ENCODE measurements around the gene ZBTB17. TPM values are rescaled to one million over a fixed set of nuclear protein-coding genes. Genes with fewer than 3 reads are reported as not detected.

ZBTB17 gene
- total and polyA plus RNA-seq, 9 of the 15 experiments (the other 6 are each of a cell fraction or from before 2014, with no cell fraction given) = 1.1 to 53.4 (median 29.6) TPM

GRCh38 chr1:16012590-16013219 lies 36.8 kb upstream of the ZBTB17 start (continued):
- TF ChIP-seq SMARCB1 (IDR thresholded peaks at IDR 0.05; ENCODE audit: insufficient read length, low read depth) (no peak), NFE2 (IDR thresholded peaks at IDR 0.05; ENCODE audit: low read depth) (no peak), SMC3 (conservative IDR thresholded peaks at IDR 0.05; ENCODE audit: insufficient read depth, low read depth, low read length) (peak; percentile 35; the same call in 1 of the 2 replicates), ZNF143 (CRISPR knock-in tag; IDR thresholded peaks at IDR 0.05) (no peak), KDM2B (CRISPR knock-in tag; IDR thresholded peaks at IDR 0.05) (no peak), EZH2 (IDR thresholded peaks at IDR 0.05; ENCODE audit: borderline replicate concordance, low read depth, low read length) (no peak), TCFL5 (CRISPR knock-in tag; conservative IDR thresholded peaks at IDR 0.05) (no peak), RFX1 (IDR thresholded peaks at IDR 0.05) (no peak), USF2 (CRISPR knock-in tag; IDR thresholded peaks at IDR 0.05) (no peak), ESRRB (CRISPR knock-in tag; IDR thresholded peaks at IDR 0.05; ENCODE audit: borderline replicate concordance) (no peak), XRCC5 (IDR thresholded peaks at IDR 0.05; ENCODE audit: low read depth, low read length) (no peak), HDAC1 (IDR thresholded peaks at IDR 0.05) (peak in 1 of 2 experiments; percentile 52; a peak in 2 of 4 replicates), NFIX (CRISPR knock-in tag; IDR thresholded peaks at IDR 0.05; ENCODE audit: low read depth) (no peak), ILK (tag; IDR thresholded peaks at IDR 0.05; ENCODE audit: borderline replicate concordance, low read depth) (no peak), THAP12 (CRISPR knock-in tag; IDR thresholded peaks at IDR 0.05) (no peak), HDAC8 (tag; IDR thresholded peaks at IDR 0.05) (no peak), ETV1 (tag; conservative IDR thresholded peaks at IDR 0.05; ENCODE audit: low read depth) (peak; percentile 77), PATZ1 (CRISPR knock-in tag; IDR thresholded peaks at IDR 0.05; ENCODE audit: borderline replicate concordance) (no peak)

Measured in K562 (cell line).